HG03565 (cell line): ENCODE results near the gene TBX1.

Experiments
- ATAC-seq: cut with Tn5 transposase; IDR thresholded peaks from one replicate; pipeline ENCODE4 v1.9.1; 2021; ENCODE audit warnings: mild to moderate bottlenecking, moderate library complexity; ENCODE audit not compliant: unreplicated experiment

TBX1 gene

DNA sequence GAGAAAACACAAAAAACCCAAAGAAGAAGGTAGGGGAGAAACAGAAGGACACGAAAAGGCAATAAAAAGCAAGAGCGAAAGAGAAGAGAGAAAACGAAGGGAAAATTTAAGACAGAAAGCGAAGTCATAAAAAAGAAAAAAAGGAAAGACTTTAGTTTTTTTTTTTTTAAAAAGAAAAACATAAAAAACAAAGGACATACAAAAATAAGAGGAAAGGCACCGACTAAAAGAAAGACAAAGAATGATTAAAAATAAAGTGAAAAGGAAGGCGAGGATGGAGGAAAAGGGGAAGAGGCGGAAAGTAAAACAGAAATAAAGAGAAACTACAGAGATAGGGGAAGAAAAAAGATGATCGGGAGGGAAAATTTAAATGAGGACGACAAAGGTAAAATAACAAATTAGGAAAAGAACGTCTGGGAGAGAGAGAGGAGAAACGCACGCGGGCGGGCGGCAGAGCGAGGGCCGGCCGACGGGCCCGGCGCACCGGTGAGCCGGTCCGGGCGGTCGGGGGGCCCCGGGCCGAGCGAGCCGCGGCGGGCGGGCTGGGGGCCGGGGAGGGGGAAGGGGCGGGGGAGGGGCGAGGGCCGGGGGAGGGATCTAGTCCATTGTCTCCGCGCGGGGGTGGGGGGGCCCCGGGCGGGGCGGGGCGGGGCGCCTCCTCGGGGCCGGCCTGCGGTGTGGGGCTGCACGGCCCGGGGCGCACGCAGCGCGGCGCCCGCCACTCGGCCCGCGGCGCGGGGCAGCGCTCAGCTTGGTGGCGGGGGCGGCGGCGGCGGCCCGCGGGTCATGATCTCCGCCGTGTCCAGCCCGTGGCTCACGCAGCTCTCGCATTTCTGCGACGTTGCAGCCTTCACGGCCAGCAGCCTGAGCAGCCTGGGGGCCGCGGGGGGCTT lies at the start of gene TBX1:
Gene TBX1, plus strand, starts transcription at position 721 of the 893 bp plus-strand sequence. Its CDS starts 66 bp downstream, at position 787.
- ATAC-seq, result no peak

DNA sequence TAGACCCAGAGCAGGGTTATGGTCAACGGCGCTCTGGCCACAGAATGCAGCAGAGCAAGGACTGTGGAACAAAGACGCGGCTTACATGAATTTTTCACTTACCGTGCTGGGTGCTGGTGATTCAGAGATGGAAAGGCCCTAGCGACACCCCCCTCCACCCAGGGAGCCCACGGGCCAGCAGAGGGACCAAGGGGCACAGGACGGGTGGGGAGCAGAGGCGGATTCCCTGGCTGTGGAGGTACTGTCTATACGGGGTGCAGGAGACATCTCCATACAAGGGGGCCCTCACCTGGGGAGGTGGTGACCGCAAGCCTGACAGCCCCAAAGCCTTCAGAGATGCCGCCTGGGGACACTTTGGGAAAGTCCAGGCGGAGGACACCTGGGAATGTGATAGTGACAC lies 47.3 kb upstream of the TBX1 start:
- no peak for ATAC-seq

DNA sequence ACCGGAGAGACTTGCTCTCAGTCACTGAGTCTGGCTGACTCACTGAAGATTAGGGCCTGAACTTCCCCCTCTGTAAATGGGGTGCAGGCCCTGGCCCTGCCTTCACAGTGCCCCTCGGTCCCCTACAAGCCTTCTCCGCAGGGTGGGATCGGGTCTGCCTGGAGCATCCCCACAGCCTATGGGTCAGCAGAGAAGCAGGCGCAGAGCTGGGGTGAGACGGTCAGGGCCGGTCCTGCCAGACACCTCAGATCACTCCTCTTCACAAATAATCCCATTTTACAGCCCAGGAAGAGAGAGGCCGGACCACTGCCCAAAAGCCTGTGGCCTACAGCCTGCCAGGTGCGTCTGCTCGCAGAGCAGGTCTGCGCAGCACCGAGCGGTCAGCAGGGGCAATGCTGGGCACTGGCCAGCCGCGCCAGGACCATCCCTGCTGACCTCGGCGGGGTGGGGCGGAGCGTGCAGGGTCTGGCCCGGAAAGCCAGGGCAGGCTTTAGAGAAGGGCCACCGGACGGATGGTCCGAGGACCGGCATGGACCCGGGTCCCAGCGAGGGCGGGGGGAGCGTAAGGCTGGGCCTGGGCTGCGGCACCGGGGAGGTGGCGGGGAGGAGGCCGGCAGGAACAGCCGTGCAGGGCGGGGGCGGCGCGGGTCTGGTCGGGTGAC lies 46.8 kb upstream of the TBX1 start:
- ATAC-seq, result no peak

DNA sequence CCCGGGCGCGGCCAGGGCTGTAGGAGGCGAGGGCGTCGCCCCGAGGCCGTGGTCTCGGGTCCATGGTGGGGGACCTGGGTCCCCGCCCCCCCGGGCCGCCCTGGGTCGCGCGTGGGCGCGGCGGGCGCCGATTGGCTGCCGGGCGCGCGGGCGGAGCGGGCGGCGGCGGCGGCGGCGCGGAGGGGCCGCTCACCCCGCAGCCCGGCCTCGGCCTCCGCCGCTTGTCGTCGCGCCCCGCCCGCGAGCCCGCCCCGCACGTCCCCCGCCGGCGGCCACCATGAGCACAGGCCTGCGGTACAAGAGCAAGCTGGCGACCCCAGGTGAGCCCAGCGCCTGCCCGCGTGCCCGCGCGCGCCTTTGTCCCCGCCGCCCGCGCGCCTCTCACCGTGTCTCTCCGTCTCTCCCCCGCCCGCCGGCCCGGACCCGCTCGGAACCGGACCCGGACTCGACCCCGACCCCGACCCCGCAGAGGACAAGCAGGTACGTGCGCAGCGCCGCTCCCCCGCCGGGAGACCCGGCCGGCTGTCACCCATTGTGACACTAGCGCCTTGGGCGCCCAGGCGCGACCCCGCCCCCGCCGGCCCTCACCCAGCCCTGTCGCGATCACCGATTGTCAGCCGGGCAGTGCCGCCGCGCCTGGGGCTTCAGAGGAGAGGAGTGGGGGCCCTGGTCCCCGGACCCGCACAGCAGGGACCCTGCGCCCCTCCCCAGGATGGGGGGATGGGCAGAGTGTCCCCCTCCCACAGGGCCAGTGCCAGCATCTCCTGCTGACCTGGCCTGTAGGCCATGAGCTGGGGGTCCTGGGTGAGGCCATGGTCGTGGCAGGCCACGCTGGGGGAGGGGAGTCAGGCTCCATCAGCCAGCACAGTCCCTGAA lies 46.0 kb upstream of the TBX1 start, which contains the start of gene SEPTIN5:
Gene SEPTIN5, plus strand, starts transcription at position 192 of the 876 bp plus-strand sequence. Its CDS starts 86 bp downstream, at position 278.
- ATAC-seq, result no peak

DNA sequence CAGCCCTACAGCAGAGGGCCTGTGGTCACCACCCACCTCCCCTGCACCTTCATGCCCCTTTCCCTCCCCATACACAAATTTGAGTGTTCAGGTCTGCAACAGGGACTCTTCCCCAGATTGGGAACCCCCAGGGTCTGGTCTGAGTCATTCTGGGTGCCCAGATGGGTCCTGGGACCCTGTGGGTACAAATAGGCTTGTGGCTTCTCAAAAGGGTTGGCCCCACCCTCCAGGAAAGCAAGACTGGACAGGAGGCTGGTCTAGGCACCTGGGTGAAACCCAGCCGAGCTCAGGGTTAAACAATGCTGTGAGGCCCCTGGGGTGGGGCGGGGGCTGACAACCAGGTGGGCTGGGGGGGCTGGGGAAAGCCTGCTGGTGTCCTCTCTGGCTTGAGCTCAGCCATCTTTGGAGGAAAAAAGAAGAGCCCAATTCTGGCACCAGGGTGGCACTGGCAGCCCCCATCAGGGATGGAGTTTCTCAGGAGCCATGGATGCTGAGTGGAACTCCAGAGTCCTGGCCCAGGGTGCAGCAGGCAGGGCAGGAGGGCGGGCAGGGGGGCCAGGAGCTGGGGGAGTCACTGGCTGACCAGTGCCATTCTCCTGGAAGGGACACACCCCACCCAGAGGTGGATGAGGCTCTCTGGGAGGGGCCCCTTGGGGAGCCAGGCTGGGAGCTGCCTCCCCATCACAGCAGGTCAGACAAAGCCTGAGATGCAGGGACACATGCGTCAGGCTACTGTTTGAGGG lies 45.2 kb upstream of the TBX1 start:
- ATAC-seq, result no peak

DNA sequence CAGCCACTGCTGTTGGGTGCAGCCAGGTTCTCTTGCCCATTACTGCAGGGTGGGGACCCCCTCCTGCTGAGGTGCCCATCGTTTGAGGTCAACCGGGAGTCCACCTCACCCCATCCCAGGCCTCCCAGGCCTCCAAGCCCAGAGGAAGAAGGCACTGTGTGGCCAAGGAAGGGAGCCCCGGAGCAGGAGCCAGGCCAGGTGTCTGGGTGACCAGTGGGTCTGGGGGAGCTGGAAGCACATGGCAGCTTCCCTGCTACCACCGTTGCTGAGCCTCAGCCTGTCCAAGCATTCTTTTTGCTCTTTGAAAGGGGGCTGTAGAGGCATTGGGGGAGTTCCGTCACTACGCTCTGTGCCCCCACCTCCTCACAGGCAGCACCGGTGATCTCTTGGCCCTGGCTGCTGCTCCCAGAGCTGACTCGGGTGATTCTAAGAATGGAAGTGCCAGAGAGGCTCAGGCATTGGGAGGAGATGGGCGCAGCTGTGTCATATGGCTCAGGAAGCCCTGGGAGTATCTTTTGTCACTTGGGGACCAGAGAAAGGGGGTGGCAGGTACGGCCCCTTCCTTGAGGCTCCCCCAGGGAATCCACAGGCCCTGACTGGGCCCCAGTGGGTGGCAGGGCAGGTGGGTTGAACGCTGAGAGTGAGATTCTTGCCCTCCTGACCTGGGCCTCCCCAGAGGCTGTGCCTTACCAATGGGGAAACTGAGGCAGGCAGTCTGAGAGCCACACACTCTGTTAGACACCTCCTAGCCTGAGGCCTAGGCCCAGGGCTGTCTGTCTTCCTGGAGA lies 44.3 kb upstream of the TBX1 start:
- no peak for ATAC-seq

DNA sequence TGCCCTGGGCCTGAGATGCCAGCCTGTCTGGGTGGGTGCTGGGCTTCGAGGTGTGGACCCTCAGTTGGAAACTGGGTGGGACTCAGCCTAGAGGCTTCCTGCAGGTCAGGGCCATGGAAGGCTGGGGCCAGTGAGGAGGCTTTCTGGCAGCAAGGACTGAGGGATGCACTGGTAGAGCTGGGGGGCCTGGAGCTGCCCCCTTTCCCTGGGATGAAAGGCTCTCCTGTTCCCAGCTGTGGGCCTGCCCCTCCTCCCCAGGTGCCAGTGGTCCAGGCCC lies 43.8 kb upstream of the TBX1 start:
- ATAC-seq, result no peak

DNA sequence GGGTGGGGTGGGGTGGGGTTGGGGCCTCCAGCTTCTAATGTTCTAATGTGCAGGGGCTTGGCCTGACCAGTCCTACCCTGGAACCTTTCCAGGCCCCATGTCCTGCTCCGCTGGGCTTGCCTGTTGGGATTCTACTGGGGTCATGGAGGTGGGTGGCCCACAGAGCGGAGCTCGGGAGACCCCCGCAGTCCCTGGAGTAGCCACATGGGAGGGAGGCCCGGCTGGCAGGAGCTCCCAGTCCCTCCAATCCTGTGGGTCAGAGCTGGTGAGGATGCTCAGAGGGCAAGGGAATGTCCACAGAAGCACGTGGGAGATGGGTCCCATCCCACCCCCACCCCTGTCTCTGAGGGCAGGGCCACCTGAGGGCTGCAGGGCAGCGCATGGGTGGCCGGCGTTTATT lies 43.4 kb upstream of the TBX1 start:
- no peak for ATAC-seq

DNA sequence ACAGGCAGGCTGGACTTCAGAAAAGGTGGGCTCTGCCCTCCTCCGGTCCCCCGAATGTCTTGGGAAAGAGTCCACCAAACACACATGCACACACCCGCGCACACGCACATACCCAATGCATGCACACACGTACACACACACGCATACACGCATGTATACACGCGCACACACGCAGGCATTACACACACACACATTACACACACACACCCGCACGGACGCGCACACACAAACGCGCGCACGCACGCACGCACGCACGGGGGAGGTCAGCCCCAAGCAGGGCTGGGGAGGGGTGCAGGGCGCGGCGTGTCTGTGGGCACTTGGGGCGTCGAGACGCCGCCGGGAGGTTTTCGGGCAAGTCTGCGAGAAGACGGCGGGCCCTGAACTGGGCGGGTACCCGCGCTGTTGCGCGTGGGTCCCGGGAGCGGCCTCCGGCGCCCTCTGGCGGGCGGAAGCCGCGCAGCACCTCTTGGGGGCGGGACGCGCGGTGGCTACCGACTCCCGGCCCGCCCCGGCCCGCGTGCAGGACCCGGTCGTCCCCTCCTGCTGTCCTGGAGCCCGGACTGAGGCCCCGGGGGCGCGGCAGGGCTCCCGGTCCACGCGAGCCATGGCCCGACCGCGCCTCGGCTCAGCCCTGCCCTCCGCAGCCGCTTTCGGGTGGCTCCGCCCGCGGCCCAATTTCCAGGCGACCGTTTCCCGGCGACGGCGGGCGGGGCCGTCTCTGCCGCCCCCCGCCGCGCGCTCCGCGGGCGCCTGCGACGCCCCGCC lies 42.7 kb upstream of the TBX1 start:
- no peak for ATAC-seq

DNA sequence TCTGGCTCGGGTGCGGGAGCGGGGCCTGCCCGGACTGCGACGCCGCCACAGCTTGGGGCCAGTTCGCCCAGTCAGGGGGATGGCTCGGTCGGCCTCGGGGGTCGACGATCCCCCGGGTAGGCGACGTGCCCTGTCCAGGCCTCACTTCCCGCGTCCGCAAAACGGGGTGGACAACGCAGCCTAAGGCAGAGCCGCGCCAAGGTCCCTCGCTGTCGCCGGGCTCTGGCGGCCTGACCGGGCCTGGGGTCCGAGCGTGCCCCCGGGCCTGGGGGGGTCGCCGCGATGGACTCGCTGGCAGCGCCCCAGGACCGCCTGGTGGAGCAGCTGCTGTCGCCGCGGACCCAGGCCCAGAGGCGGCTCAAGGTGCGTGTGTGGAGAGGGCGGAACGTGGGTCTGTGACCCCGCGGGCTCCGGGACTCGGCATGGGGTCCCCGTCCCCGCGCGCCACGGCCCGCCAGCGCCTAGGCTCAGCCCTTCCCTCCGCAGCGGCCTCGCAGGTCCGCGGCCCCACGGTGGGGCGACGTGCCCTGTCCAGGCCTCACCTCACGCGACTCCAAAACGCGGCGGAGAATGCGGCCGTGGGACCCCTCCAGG lies 42.0 kb upstream of the TBX1 start:
- no peak for ATAC-seq

DNA sequence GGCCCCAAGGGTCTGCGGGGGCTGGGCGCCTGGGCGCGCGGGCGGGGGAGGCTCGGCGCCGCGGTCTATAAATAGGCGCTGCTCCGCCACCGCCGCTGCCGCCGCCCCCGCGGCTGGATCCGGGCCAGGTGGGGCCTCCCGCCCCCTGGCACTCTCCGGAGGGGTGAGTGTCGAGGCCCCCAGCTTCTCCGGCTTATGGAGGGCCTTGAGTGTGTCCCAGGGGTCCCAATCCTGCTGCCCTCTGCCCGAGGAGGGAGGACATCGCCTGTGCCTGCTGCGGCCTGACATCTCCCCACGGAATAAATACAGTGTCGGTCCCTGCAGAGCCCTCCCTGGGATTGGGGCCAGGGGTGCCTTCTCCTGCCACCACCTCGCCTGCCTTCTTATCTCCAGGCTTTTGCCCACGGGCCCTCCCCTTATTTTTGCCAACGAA lies 41.5 kb upstream of the TBX1 start:
- ATAC-seq, result no peak

DNA sequence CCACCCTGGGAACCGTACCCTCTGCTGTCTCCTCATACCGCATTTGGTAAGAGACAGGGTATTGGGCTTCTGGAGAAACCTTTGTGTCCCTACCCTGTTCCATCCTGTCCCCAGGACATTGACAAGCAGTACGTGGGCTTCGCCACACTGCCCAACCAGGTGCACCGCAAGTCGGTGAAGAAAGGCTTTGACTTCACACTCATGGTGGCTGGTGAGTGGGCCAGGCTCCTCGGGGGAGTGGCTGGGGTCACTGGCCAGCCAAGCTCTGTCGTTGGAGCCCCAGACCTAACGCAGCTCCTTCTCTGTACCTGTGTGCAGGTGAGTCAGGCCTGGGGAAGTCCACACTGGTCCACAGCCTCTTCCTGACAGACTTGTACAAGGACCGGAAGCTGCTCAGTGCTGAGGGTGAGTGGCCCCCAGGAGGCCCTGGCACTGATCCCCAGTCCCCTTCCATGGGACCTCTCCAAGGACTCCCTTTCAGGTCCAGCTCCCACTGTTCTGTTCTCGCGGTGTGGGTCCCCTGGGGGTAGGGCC lies 41.0 kb upstream of the TBX1 start:
- no peak for ATAC-seq

DNA sequence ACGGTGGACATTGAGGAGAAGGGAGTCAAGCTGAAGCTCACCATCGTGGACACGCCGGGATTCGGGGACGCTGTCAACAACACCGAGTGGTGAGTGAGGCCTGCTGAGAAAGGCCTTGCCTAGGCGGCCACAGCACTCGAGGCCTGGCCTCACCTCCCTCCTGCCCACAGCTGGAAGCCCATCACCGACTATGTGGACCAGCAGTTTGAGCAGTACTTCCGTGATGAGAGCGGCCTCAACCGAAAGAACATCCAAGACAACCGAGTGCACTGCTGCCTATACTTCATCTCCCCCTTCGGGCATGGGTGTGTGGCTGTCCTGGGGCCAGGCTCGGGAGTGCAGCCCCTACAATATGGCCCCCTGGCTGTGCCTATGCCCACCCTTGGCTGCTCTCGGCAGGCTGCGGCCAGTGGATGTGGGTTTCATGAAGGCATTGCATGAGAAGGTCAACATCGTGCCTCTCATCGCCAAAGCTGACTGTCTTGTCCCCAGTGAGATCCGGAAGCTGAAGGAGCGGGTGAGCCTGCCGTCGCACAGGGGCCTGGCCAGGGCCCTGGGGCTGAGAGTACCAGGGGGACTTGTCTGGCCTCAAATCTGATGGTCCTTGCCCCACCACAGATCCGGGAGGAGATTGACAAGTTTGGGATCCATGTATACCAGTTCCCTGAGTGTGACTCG lies 40.3 kb upstream of the TBX1 start:
- no peak for ATAC-seq

DNA sequence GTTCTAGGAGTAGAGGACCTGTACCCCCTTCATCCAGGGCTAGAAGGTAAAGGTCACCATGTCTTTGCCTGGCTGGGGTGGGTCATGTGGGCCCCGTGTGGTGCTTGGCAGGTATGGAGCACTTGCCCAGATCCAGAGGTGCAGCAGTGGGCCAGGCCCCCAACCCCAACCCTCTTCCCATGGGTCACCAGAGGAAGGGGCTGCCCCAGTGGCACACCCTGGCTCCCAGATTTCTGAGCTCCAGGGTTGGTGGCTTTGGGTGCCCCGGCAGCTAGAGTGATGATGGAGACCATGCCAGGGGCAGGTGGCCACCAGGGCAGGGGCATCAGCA lies 39.6 kb upstream of the TBX1 start:
- ATAC-seq, result no peak

DNA sequence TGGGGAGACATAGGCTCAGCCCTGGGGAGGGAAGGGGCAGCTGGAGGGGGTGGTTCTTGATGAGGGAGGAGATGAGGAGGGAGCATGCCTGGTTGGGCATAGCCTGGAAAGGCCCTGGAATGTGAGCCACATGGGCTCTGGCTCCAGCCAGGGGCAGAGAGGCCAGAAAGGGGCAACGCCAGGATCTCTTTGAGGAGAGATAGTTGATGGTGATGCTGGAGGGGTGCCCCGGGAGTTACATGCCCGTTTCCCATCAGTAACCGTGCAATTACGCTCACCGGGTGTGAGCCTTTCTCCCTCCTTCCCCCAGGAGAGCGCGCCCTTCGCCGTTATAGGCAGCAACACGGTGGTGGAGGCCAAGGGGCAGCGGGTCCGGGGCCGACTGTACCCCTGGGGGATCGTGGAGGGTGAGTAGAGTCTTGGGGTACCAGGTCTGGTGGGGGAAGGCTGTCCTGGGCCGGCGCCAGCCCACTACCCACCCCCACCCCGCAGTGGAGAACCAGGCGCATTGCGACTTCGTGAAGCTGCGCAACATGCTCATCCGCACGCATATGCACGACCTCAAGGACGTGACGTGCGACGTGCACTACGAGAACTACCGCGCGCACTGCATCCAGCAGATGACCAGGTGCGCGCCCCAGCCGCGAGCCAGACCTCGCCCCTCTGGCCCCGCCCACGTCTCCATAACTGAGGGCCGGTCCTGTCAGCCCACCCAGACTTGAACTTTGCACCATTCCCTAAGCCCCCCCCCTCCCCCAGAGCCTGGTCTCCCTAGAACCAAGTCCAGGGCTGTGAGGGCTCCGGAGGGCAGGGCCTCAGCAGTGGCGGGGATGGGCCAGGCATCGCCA lies 39.0 kb upstream of the TBX1 start:
- ATAC-seq, result no peak

DNA sequence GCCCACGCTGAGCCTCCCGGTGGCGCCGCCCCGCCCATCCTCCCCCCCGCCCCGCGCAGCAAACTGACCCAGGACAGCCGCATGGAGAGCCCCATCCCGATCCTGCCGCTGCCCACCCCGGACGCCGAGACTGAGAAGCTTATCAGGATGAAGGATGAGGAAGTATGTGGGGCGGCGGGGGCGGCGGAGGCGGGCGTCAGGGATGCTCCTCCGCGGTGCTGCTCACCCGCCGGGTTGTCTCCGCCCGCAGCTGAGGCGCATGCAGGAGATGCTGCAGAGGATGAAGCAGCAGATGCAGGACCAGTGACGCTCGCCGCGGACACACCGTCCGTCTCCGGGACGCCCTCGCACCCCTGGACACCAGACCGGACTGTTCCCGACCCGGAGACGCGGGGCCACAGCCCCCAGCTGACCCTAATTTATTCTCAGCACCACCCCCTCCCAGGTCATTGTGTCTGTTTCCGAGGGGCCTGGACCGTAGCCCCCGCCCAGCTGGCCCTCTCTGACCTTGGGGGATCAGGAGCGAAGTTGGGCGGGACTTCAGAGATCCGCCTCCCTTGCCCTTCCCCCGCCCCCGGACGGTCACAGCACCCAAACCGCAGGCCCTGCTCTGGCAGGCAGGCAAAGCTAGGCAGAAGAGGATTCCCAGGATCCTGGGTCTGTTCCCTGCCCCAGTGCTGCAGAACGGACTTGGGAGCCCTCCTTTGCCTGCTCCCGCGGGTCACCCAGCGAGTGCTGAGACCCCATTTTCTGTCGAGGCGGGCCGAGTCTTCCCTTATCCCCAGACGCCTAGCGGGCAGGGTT lies 38.2 kb upstream of the TBX1 start:
- ATAC-seq, result no peak

DNA sequence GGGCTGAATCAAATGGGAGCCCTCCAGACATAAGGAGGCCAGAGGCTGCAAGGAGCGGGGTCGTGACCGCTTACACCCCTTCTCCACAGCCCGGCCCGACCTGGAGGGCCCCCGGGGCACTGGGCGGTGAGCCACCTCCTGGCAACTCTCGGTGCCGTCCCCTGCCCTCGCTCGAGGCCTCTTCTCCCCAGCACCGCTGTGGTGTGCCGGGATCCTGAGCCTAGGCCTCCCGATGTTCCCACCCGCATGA lies 37.7 kb upstream of the TBX1 start:
- ATAC-seq, result no peak
